HPDE6-E6E7 (cell line): Measurements from ENCODE around the gene PRAMEF1.
"Not testable (repeated sequence)": the region's sequence is repeated elsewhere in the genome, so short reads cannot be mapped to it uniquely, and the experiment has no call there.

Experiments
- DNase-seq: peaks from one replicate; pipeline ENCODE4 v3.0.0; 2011; ENCODE audit warnings: missing footprints; ENCODE audit errors: extremely low spot score

The PRAMEF1 gene

DNA sequence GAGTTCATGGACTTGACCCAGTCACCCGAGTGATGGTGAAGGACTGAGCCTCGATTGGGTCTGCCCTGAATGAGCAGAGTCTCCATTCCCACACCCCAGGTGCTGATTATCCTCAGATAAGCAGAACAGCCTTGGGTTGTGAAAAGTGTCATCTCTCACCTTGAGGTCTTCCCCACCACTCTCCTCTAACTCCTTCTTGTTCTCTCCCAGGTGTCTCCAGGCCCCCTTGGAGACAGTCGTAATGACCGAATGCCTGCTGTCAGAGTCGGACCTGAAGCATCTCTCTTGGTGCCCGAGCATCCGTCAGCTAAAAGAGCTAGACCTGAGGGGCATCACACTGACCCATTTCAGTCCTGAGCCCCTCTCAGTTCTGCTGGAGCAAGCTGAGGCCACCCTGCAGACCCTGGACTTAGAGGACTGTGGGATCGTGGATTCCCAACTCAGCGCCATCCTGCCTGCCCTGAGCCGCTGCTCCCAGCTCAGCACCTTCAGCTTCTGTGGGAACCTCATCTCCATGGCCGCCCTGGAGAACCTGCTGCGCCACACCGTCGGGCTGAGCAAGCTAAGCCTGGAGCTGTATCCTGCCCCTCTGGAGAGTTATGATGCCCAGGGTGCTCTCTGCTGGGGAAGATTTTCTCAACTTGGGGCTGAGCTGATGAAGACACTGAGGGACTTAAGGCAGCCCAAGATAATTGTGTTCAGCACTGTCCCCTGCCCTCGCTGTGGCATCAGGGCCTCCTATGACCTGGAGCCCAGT, 14.2 kb upstream of the PRAMEF1 start:
- no peak for DNase-seq

DNA sequence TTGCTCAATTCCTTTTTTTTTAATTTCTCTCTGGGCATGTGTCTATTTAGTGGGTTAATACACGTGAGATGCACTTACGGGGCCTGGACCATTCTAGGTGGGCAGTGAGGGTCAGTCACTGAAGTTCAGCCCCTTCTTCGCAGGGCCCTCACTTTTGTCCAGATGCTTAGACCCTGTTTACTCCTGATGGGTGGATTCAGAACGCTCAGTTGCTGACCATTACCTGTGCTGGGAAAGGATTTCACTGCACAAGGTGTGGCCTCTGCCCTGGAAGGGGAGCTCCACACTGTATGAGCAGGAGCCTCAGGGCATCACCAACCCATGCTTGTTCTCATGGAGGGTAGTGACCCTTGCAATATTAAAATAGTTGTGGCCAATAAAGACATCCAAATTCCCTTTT, 13.1 kb upstream of the PRAMEF1 start:
- no peak for DNase-seq

DNA sequence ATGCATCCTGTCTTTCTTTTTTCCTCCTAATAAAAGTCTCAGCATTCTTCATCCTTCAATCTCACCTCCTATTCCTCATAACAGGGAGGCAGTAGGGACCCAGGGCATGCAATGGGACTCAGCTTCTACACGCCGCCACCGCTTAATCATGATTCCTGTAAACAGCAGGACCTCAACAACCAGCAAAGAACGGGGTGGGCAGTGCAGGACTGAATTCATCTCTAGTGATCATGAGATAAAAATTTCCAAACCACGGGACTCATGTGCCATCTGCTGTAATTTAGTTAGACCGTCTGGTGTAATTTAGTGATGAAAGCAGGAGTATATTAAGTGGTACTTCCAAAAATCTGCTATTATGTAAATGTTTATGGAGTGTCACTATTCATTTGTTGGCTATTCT, 12.3 kb upstream of the PRAMEF1 start:
- no peak for DNase-seq

DNA sequence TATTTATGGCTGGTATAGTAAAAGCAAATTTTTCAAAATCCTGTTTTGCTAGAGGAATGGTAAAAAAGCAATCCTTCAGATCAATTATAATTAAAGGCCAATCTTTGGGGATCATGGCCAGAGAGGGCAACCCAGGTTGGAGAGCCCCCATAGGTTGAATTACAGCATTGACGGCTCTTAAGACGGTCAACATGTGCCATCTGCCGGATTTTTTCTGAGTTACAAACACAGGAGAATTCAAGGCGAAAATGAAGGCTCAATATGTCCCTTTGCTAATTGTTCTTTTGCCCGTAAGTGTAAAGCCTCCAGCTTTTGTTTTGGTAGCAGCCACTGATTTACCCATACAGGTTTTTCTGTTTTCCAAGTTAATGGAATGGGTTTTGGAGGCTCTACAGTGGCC, 9.7 kb upstream of the PRAMEF1 start:
- DNase-seq: not testable (repeated sequence)

DNA sequence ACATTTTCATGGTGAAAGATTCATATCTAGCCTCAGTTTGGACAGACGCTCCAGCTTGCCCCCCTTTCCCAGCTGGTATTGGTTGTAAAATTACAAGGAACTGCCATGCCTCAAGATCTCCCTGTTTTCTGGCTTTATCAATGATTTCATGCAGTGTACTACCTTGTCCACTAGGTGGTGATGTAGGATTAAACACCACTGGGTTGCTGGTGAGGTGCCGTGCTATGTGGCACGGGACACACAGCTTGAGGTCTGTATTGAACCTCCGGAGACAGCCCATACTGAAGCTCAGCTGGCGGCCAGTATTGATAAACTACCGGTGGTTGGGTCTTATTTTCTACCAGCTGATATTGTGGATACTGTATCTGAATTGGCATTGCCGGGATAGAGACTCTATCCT, 7.4 kb upstream of the PRAMEF1 start:
- not testable (repeated sequence) for DNase-seq

DNA sequence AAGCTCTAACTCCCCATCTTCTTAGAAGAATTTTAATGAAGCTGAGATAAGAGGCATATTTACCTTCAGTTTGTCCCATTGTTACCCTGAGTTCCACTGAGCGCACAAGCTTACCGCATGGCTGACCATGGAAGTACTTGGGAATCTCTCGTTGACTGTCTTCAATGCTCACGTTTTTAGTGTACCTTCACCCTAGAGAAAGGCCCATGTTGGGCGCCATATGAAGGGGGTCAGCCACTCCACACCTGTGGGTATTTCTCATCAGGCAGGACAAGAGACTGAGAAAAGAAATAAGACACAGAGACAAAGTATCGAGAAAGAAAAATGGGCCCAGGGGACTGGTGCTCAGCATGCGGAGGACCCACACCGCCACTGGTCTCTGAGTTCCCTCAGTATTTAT, 6.5 kb upstream of the PRAMEF1 start:
- not testable (repeated sequence) for DNase-seq

DNA sequence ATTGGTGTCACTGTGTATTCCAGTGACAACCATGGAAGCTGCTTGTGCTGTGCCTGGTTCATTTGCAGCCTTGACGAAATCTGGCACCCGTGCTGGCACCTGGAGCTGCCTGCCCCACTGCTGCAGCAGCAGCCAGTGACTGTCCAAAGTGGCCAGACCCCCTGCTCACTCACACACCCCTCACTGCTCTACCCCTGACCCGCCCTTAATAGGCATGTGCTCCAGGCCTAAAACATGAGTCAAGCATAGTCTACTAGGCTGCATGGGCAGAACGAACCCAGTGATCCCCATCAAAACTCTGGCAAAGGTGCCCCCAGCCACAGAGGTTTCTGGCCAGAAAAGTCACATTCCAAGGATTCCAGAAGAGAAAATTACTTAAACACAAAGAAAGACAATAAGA, 7.7 kb downstream of the PRAMEF1 start:
- DNase-seq: no peak

DNA sequence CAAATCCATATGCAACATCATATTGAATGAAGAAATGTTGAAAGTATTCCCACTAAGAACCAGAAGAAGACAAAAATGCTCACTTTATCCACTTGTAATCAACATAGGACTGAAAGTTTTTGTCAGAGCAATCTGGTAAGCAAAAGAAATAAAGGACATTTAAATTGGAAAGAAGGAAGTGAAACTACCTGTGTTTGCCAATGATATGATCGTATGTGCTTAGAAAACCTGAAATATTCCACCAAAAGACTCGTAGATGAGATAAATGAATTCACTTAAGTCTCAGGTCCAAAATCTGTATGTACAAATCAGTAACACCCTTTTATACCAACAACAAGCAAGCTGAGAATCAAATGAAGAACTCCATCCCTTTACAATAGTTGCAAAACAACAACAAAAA, 8.5 kb downstream of the PRAMEF1 start:
- DNase-seq: no peak

DNA sequence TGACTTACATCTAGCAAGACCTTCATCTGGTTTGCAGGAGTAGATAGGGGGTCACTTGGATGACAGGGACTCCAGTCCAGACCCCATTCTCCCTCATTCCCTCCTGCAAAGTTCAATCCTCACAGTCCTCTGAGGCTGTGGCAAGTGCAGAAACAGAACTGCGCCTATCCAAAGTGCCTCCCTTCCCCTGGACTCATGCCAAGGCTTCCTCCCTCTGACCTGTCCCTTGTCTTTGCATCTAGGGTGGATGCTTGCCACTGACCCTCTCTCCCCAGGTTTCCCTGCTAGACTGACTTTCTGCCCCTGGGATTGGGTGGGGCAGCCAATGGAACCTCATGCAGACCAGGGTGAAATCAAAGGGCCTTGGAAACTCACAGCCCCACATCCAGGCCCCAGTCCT, 18.7 kb downstream of the PRAMEF1 start:
- no peak for DNase-seq

DNA sequence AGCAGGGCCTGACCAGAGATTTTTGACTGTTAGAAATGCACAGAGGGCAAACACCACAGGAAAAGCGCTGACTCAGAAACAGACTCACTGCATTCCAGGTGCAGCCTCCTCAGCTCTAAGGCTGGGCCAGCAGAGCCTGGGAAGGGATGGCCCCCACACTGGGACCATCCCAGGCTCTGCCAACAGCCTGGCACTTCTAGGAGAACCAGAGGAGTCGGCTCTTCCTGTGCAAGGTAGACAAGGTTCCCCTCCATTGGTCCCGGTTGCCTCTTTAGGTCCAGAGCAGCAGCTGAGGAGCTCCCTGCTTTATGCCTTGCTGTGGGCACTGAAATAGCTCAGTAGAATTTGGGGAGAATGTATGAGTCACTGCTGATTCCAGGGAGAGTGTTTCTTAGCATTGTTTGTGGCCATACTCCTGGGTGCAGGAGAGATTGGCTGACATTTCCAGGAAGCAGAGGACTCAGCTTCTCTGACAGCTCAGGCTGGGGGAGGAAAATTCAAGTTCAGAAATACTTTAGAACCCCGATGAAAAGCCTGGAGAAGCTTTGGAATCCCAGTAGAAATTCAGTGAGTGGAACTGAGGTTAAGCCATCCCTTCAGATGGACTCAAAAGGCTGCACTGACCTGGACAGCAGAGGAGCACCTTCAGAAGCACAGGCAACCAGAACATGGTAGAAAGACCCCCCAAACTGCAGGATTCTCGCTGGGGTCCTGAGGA, 19.7 kb downstream of the PRAMEF1 start:
- no peak for DNase-seq

DNA sequence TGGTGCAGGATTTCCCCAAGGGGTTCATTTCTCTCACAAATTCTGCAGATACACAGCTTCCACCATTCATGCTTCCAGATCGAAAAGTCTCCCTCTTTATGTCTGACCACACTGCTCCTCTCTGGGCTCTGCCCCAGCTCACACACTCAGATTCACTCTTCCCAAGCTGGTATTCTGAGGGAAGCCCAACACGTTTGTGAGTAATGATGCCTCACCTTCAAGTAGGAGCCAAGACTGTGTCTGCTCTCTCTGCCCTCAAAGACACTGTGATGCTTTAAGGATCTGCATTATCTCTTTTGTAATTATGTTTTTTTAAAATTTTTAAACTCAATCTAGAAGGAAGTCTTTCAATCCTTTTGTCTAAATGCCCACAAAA, 20.2 kb downstream of the PRAMEF1 start:
- DNase-seq: no peak

DNA sequence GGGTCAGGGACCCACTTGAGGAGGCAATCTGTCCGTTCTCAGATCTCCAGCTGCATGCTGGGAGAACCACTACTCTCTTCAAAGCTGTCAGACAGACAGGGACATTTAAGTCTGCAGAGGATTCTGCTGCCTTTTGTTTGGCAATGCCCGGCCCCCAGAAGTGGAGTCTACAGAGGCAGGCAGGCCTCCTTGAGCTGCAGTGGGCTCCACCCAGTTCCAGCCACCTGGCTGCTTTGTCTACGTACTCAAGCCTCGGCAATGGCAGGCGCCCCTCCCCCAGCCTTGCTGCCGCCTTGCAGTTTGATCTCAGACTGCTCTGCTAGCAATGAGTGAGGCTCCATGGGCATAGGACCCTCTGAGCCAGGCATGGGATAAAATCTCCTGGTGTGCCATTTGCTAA, 27.9 kb downstream of the PRAMEF1 start:
- not testable (repeated sequence) for DNase-seq

DNA sequence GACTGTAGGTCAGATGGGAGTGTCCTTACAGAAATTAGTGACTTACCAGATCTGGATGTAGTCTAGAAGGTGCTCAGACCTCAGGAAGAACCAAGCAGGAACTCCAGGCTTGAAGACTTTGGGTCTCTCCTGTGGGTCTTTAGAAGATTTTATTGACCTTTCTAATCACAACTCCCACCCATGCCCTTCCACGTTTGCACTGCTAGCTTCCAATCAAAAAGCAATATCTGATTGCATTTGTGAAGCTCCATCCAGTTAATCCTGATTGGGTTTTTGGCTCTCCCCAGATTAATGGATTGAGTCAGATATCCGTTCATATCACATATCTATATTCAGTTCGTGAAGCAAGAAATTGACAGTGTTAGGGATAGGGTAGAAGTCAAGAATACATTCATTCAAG, 40.1 kb downstream of the PRAMEF1 start, which contains the start of gene PRAMEF11:
PRAMEF11 (minus strand) TSS at position 101 of the 400 bp plus-strand sequence. CDS start 2,621 bp downstream, outside the sequence.
- not testable (repeated sequence) for DNase-seq

DNA sequence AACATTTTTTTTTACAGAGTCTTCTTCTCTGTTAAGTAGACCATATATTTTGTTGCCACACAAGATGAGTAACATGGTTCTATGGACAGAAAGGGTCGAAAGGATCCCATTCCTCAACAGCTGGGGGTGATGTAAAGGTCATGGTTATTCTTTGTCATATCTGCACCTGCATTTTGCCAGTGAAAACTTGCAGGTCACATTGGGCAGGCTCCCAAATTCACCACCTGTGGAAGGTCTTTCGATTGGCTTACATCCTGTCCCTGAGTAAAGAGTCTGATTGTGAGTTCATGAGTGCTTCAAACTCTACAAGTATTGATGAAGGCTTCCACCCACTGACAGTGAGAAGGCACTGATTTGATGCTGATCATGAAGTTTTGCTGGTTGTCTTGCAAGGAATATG, 42.1 kb downstream of the PRAMEF1 start:
- not testable (repeated sequence) for DNase-seq
